ENCODE results near the gene DNAJC5.
"Not testable (repeated sequence)": the region's sequence is repeated elsewhere in the genome, so short reads cannot be mapped to it uniquely, and the experiment has no call there.

DNAJC5 gene

GRCh38 chr20:63911176-63911575 is 16.2 kb downstream of the DNAJC5 start:
- DNase-seq (ENCODE audit: low read depth in 2 of 2) = no peak

GRCh38 chr20:63913768-63914167 is 18.8 kb downstream of the DNAJC5 start:
- DNase-seq (ENCODE audit: low read depth in 2 of 2) = no peak

- DNase-seq (ENCODE audit: low read depth in 2 of 2) = no peak
Measured at GRCh38 chr20:63915471-63915870, 20.5 kb downstream of the DNAJC5 start.

GRCh38 chr20:63916371-63916939 is 21.5 kb downstream of the DNAJC5 start:
- not testable (repeated sequence) for DNase-seq (ENCODE audit: low read depth in 2 of 2)

- DNase-seq (ENCODE audit: low read depth in 2 of 2) = no peak
Measured at GRCh38 chr20:63917811-63918210, 22.9 kb downstream of the DNAJC5 start.

- DNase-seq (ENCODE audit: low read depth in 2 of 2) = no peak
Measured at GRCh38 chr20:63919130-63919529, 24.2 kb downstream of the DNAJC5 start.

GRCh38 chr20:63920226-63920625 is 25.3 kb downstream of the DNAJC5 start:
- no peak for DNase-seq (ENCODE audit: low read depth in 2 of 2)

GRCh38 chr20:63923651-63924050 is 28.7 kb downstream of the DNAJC5 start:
- DNase-seq (ENCODE audit: low read depth in 2 of 2) = no peak

GRCh38 chr20:63924241-63924640 is 29.3 kb downstream of the DNAJC5 start:
- DNase-seq (ENCODE audit: low read depth in 2 of 2) = no peak

GRCh38 chr20:63926298-63926697 is 31.4 kb downstream of the DNAJC5 start:
- no peak for DNase-seq (ENCODE audit: low read depth in 2 of 2)

GRCh38 chr20:63929071-63929470 is 34.1 kb downstream of the DNAJC5 start:
- DNase-seq (ENCODE audit: low read depth in 2 of 2) = no peak

GRCh38 chr20:63929473-63929883 is 34.6 kb downstream of the DNAJC5 start:
- not testable (repeated sequence) for DNase-seq (ENCODE audit: low read depth in 2 of 2)

- DNase-seq (ENCODE audit: low read depth in 2 of 2) = no peak
Measured at GRCh38 chr20:63930971-63931553, 36.1 kb downstream of the DNAJC5 start.

- DNase-seq (ENCODE audit: low read depth in 2 of 2) = no peak
Measured at GRCh38 chr20:63931735-63932134, 36.8 kb downstream of the DNAJC5 start.

- DNase-seq (ENCODE audit: low read depth in 2 of 2) = no peak
Measured at GRCh38 chr20:63932606-63933160, 37.8 kb downstream of the DNAJC5 start.

- DNase-seq (ENCODE audit: low read depth in 2 of 2) = no peak
Measured at GRCh38 chr20:63933646-63934045, 38.7 kb downstream of the DNAJC5 start.

GRCh38 chr20:63934271-63935068 is 39.5 kb downstream of the DNAJC5 start:
- DNase-seq (ENCODE audit: low read depth in 2 of 2) = no peak

GRCh38 chr20:63935447-63935846 is 40.5 kb downstream of the DNAJC5 start:
- DNase-seq (ENCODE audit: low read depth in 2 of 2) = no peak

GRCh38 chr20:63937596-63937995 is 42.7 kb downstream of the DNAJC5 start:
- no peak for DNase-seq (ENCODE audit: low read depth in 2 of 2)

GRCh38 chr20:63939061-63939935 is 44.4 kb downstream of the DNAJC5 start:
- DNase-seq (ENCODE audit: low read depth in 2 of 2) = no peak

GRCh38 chr20:63940071-63940471 is 45.1 kb downstream of the DNAJC5 start:
- DNase-seq (ENCODE audit: low read depth in 2 of 2) = no peak

All from stimulated activated CD4-positive, alpha-beta T cell treated with anti-CD3 and anti-CD28 coated beads, Interleukin-1b, Interleukin-23, amount 100 ng/mL, for 1 hour (primary cell).